K562 (cell line): ENCODE results near the gene BPIFB2. TPM values are rescaled to one million over a fixed set of nuclear protein-coding genes. Genes with fewer than 3 reads are reported as not detected.

Source experiments
- ATAC-seq: fragments of 200-7000 bp; cut with Tn5 transposase; 3 replicates; pipeline ENCODE4 v1.9.1; 2020; ENCODE audit warnings: moderate library complexity
- BruUV-seq: library from RNA; stranded (reverse); fragments of 400-500 nt; replicated peaks from 2 replicates; lab custom pipeline; 2021; lab: Mats Ljungman, UMichigan
- CTCF ChIA-PET: fragments of 300-600 bp; formaldehyde crosslinking; extraction: SDS; loops from one replicate; lab custom pipeline; 2021; ENCODE audit warnings: low intra/inter-chr PET ratio; lab: Yijun Ruan, JAX
- POLR2A ChIA-PET: fragments of 300-600, 350-650 bp; sonication (Branson Sonifier 250); formaldehyde crosslinking; extraction: SDS; loops from one replicate; lab custom pipeline; 2021; ENCODE audit warnings: antibody characterized with exemption, inconsistent platforms; lab: Yijun Ruan, JAX
- DNase-seq, 4 experiments: peaks; one replicate each; pipeline versions ENCODE4 v3.0.0 to v3.0.0-alpha.2; 2011 to 2018; ENCODE audit warnings: low spot score in 3 of 4, mixed read lengths in 3 of 4; ENCODE audit errors: extremely low read depth in 1 of 4
- FAIRE-seq: peaks from 2 replicates; lab custom pipeline; 2011; peaks lifted over from hg19 to GRCh38; lab: Jason Lieb, UNC
- H2AFZ ChIP-seq: 2 replicates; pipeline ENCODE4 v1.6.0; 2011; ENCODE audit warnings: low read depth, low read length, control low read depth, inconsistent platforms
- H3K27ac ChIP-seq: fragments of 200-600 bp; 3 replicates; pipeline ENCODE4 v1.8.0; 2011; ENCODE audit warnings: low read depth, mild to moderate bottlenecking, control low read depth, inconsistent platforms, low read length, moderate library complexity, mixed read lengths; ENCODE audit errors: extremely low read depth
- H3K27me3 ChIP-seq, 2 experiments: fragments of 300-600 bp in 1 of 2; 2 replicates in 1 of 2; 3 replicates in 1 of 2; pipeline versions ENCODE4 v1.6.0 to v1.8.0; 2011; ENCODE audit warnings: inconsistent platforms in 2 of 2, low read length in 2 of 2, mild to moderate bottlenecking in 1 of 2, mixed read lengths in 1 of 2, moderate library complexity in 1 of 2; ENCODE audit not compliant: control insufficient read depth in 2 of 2, insufficient read depth in 2 of 2
- H3K36me3 ChIP-seq: fragments of 300-600 bp; 3 replicates; pipeline ENCODE4 v1.8.0; 2011; ENCODE audit warnings: mild to moderate bottlenecking, low read length, inconsistent platforms; ENCODE audit not compliant: control insufficient read depth, insufficient read depth
- H3K4me1 ChIP-seq, 2 experiments: fragments of 200-600 bp in 1 of 2; replicated peaks in 1 of 2; 2 replicates in 1 of 2; 3 replicates in 1 of 2; pipeline versions ENCODE4 v1.5.1 to v1.8.0; 2011; ENCODE audit warnings: inconsistent platforms in 2 of 2, low read length in 2 of 2, mild to moderate bottlenecking in 1 of 2, mixed read lengths in 1 of 2, moderate library complexity in 1 of 2; ENCODE audit not compliant: control insufficient read depth in 2 of 2, insufficient read depth in 2 of 2
- H3K4me2 ChIP-seq: 2 replicates; pipeline ENCODE4 v1.6.1; 2011; ENCODE audit warnings: low read length, control low read depth, inconsistent platforms, mixed read lengths; ENCODE audit not compliant: insufficient read depth
- H3K4me3 ChIP-seq: fragments of 200-600 bp; sonication (generic), shearing (Covaris generic); 2 replicates; pipeline ENCODE4 v1.5.1; 2016; ENCODE audit warnings: control low read depth, inconsistent platforms
- H3K79me2 ChIP-seq: fragments of 200-600 bp; 3 replicates; pipeline ENCODE4 v1.8.0; 2011; ENCODE audit warnings: low read length, inconsistent platforms; ENCODE audit not compliant: control insufficient read depth, insufficient read depth
- H3K9ac ChIP-seq, 2 experiments: 2 replicates each; pipeline versions ENCODE4 v1.6.0 to v1.6.1; 2011; ENCODE audit warnings: low read depth in 2 of 2, low read length in 2 of 2, control low read depth in 1 of 2, inconsistent platforms in 1 of 2, mild to moderate bottlenecking in 1 of 2, mixed read lengths in 1 of 2; ENCODE audit not compliant: insufficient read depth in 1 of 2
- H3K9me1 ChIP-seq: one replicate; pipeline ENCODE4 v1.6.0; 2011; ENCODE audit warnings: inconsistent platforms, mild to moderate bottlenecking, low read length, moderate library complexity; ENCODE audit not compliant: control insufficient read depth, insufficient read depth
- H3K9me3 ChIP-seq: replicated peaks from 2 replicates; pipeline ENCODE4 v1.5.1; 2011; ENCODE audit warnings: low read depth, low read length, inconsistent platforms; ENCODE audit not compliant: control insufficient read depth, insufficient read depth
- H4K20me1 ChIP-seq: replicated peaks from 2 replicates; pipeline ENCODE4 v1.6.1; 2011; ENCODE audit warnings: low read length, inconsistent platforms, mixed read lengths; ENCODE audit not compliant: control insufficient read depth, insufficient read depth
- ELF4 ChIP-seq: fragments of 450-650 bp; formaldehyde crosslinking; IDR thresholded peaks from 2 replicates; pipeline ENCODE4 v1.4.0; 2022; ENCODE audit warnings: missing genetic modification characterization
- ETV6 ChIP-seq, 3 experiments: fragments of 150-350 bp in 1 of 3; sonication (generic) in 1 of 3; formaldehyde crosslinking in 1 of 3; IDR thresholded peaks; 2 replicates each; pipeline versions ENCODE4 v1.6.1 to v1.8.0; 2014 to 2022; ENCODE audit warnings: borderline replicate concordance in 2 of 3, low read depth in 2 of 3, antibody characterized with exemption in 1 of 3, low read length in 1 of 3, mild to moderate bottlenecking in 1 of 3, missing genetic modification reagents in 1 of 3
- FUS ChIP-seq: fragments of 200-400 bp; formaldehyde crosslinking; optimal IDR thresholded peaks from 2 replicates; pipeline ENCODE3; 2017; ENCODE audit warnings: low read depth, low read length
- KLF10 ChIP-seq: fragments of 250-450 bp; sonication (Bioruptor Pico); IDR thresholded peaks from 2 replicates; pipeline ENCODE4 v1.6.1; 2021; ENCODE audit warnings: matching md5 sums
- TAL1 ChIP-seq: fragments of 450-650 bp; IDR thresholded peaks from 2 replicates; pipeline ENCODE4 v1.6.1; 2016; ENCODE audit warnings: mild to moderate bottlenecking
- THAP12 ChIP-seq: fragments of 250-450 bp; sonication (Bioruptor Pico); IDR thresholded peaks from 2 replicates; pipeline ENCODE4 v1.9.0; 2021; ENCODE audit warnings: mild to moderate bottlenecking, inconsistent platforms
- ZKSCAN1 ChIP-seq: fragments of 150-350 bp; IDR thresholded peaks from 2 replicates; pipeline ENCODE4 v1.6.1; 2016; ENCODE audit warnings: low read depth, low read length
- ZNF282 ChIP-seq: sonication (generic); formaldehyde crosslinking; IDR thresholded peaks from 2 replicates; pipeline ENCODE4 v1.8.1; 2023; ENCODE audit warnings: missing genetic modification reagents
- WGBS: fragments of 100-300 bp; shearing (Covaris generic); methylation state at CpG from one replicate; pipeline ENCODE4 v1.1.6; 2016; ENCODE audit warnings: low coverage, mixed read lengths; ENCODE audit not compliant: insufficient coverage; ENCODE audit errors: missing lambda C conversion rate; 5-methylcytosine and 5-hydroxymethylcytosine counted together
- in situ Hi-C: fragments of 300-500 bp; cut with MboI; formaldehyde crosslinking; loops from 4 replicates; pipeline ENCODE4 v1.15.0; 2018; ENCODE audit warnings: inconsistent platforms, mixed read lengths
- intact Hi-C: fragments of 100-400 bp; cut with micrococcal nuclease; formaldehyde crosslinking; loops from 2 replicates; pipeline ENCODE4 v1.14.2; 2022
- polyA plus RNA-seq, 8 experiments: library from polyadenylated mRNA; depleted of rRNA in 4 of 8; stranded (reverse) in 5 of 8; unstranded in 3 of 8; fragments of >200 nt; fragmentation: Nextera tagmentation in 2 of 8; fragmentation: Illumina TruSeq in 1 of 8; extraction: Ambion mirVana in 2 of 8; extraction: Trizol in 1 of 8; gene quantifications; 2 replicates each; pipeline versions ENCODE4 v1.2.1 to v1.2.3, GENCODE V29; 2011 to 2014; ENCODE audit warnings: inconsistent platforms in 1 of 8, missing spikeins in 1 of 8
- total RNA-seq, 7 experiments: library from RNA; depleted of rRNA in 6 of 7; stranded (reverse); fragments of >200 nt in 6 of 7; fragmentation: Illumina TruSeq in 2 of 7; extraction: Trizol in 2 of 7; gene quantifications; 2 replicates each; pipeline versions ENCODE4 v1.2.1 to v1.2.3, GENCODE V29; 2011 to 2021; ENCODE audit warnings: low replicate concordance in 1 of 7

Gene BPIFB2
- total and polyA plus RNA-seq, 9 of the 15 experiments (the other 6 are each of a cell fraction or from before 2014, with no cell fraction given) = not detected

DNA sequence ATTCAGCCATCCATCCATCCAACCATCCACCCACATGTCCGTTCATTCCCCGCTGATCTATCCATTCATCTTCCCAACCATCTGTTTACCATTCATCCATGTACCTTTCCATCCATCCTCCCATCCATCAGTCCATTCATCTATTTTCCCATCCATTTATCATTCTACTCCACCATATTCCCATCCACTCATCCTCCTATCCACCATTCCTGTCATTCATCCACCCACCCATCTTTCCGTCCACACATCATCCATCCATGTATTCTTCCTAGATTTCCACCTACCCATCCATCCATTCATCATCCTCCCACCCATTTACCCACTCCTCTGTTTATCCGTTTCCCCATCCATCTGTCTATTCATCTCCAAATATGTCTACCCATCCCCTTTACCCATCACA, 30.7 kb downstream of the BPIFB2 start:
- no peak for FAIRE-seq
- POLR2A ChIA-PET = interaction anchor here (0.6 kb wide), 1 partner anchor 28 kb away, joined by 3 read pairs; no protein-coding TSS in a partner anchor
- ATAC-seq = no peak

More for the DNA sequence above, 30.7 kb downstream of the BPIFB2 start:
- no peak overlapping the region for H3K4me3 ChIP-seq
- no peak overlapping the region for H2AFZ ChIP-seq
- intact Hi-C loops = no loop called here
- H4K20me1 ChIP-seq = no peaks in the 10 kb centered on the region; the same call in 1 of the 2 replicates
- TF ChIP-seq KLF10 = no peak
- TF ChIP-seq ZKSCAN1 = no peak
- TF ChIP-seq ETV6 (IDR thresholded peaks at IDR 0.05; ENCODE audit: borderline replicate concordance in 1 of 2, low read depth in 2 of 2, low read length in 1 of 2) = no peak
- no peak for TF ChIP-seq ETV6 (CRISPR knock-in tag; IDR thresholded peaks at IDR 0.05; ENCODE audit: borderline replicate concordance)
- no peak for TF ChIP-seq FUS
- no peak for TF ChIP-seq THAP12 (CRISPR knock-in tag)
- TF ChIP-seq ELF4 (CRISPR knock-in tag) = no peak
- TF ChIP-seq ZNF282 = no peak
- TF ChIP-seq TAL1 = no peak
- no peaks in the 10 kb centered on the region for H3K9me1 ChIP-seq
- 1% methylated on average over 4 of the region's 4 CpGs for WGBS
- no peak overlapping the region for H3K4me2 ChIP-seq
- CTCF ChIA-PET = no interaction called here
- no peaks in the 10 kb centered on the region for H3K36me3 ChIP-seq
- H3K27ac ChIP-seq = no peak overlapping the region
- no peaks in the 10 kb centered on the region for H3K4me1 ChIP-seq
- H3K79me2 ChIP-seq = no peaks in the 10 kb centered on the region
- H3K9me3 ChIP-seq = no peaks in the 10 kb centered on the region
- in situ Hi-C loops = no loop called here
- DNase-seq = no peak
- H3K27me3 ChIP-seq = peaks cover 0 to 39% of the 10 kb centered on the region in 2 experiments; a peak in 2 of 5 replicates
- BruUV-seq = no TSS peak
- no peak overlapping the region for H3K9ac ChIP-seq
